Measurements from ENCODE around the gene PANK4.
"Not testable (repeated sequence)": the region's sequence is repeated elsewhere in the genome, so short reads cannot be mapped to it uniquely, and the experiment has no call there.

PANK4 gene

GRCh38 chr1:2558420-2558819 is 32.0 kb upstream of the PANK4 start:
- no peak for DNase-seq

- DNase-seq = no peak
Observed at GRCh38 chr1:2557482-2558400, 31.3 kb upstream of the PANK4 start.

- DNase-seq = no peak
Observed at GRCh38 chr1:2556678-2557481, 30.5 kb upstream of the PANK4 start.

- peak; percentile 61 for DNase-seq
Observed at GRCh38 chr1:2556277-2556677, 29.9 kb upstream of the PANK4 start, which contains the start of gene TNFRSF14. TNFRSF14 (plus strand) TSS chr1:2556371; CDS start chr1:2556665, 294 bp downstream.

GRCh38 chr1:2555634-2556276 is 29.4 kb upstream of the PANK4 start:
- peak; percentile 45 for DNase-seq

GRCh38 chr1:2554621-2555387 is 28.4 kb upstream of the PANK4 start:
- DNase-seq = peak; percentile 36

- no peak for DNase-seq
Observed at GRCh38 chr1:2553871-2554620, 27.6 kb upstream of the PANK4 start.

GRCh38 chr1:2553076-2553475 is 26.7 kb upstream of the PANK4 start:
- DNase-seq = not testable (repeated sequence)

GRCh38 chr1:2552189-2552588 is 25.8 kb upstream of the PANK4 start:
- no peak for DNase-seq

GRCh38 chr1:2551544-2551943 is 25.1 kb upstream of the PANK4 start:
- DNase-seq = not testable (repeated sequence)

GRCh38 chr1:2550309-2550861 is 24.0 kb upstream of the PANK4 start:
- not testable (repeated sequence) for DNase-seq

GRCh38 chr1:2549367-2550029 is 23.1 kb upstream of the PANK4 start:
- not testable (repeated sequence) for DNase-seq

- DNase-seq = peak; percentile 80
Observed at GRCh38 chr1:2548068-2548589, 21.7 kb upstream of the PANK4 start.

GRCh38 chr1:2547210-2548067 is 21.0 kb upstream of the PANK4 start:
- peak; percentile 76 for DNase-seq

- peak; percentile 93 for DNase-seq
Observed at GRCh38 chr1:2546515-2547209, 20.3 kb upstream of the PANK4 start.

- peak; percentile 90 for DNase-seq
Observed at GRCh38 chr1:2545754-2546514, 19.5 kb upstream of the PANK4 start.

GRCh38 chr1:2544875-2545640 is 18.7 kb upstream of the PANK4 start:
- no peak for DNase-seq

Measured in COR-L47 (cell line).